Endodermal cell (in vitro differentiated cells): ENCODE results near the gene VILL. TPM values are rescaled to one million over a fixed set of nuclear protein-coding genes. Genes with fewer than 3 reads are reported as not detected.

Experiments used
- DNase-seq: peaks from one replicate; pipeline ENCODE4 v3.0.0-alpha.2; 2017
- H3K27ac ChIP-seq: 2 replicates; pipeline ENCODE4 v1.5.1; 2013; ENCODE audit warnings: mild to moderate bottlenecking, low read depth, low read length, moderate library complexity
- H3K27me3 ChIP-seq: 2 replicates; pipeline ENCODE4 v1.6.1; 2013; ENCODE audit warnings: mild to moderate bottlenecking, low read length, moderate library complexity; ENCODE audit not compliant: insufficient read depth, control insufficient read depth, poor library complexity, severe bottlenecking
- H3K36me3 ChIP-seq: 2 replicates; pipeline ENCODE4 v1.7.0; 2013; ENCODE audit warnings: mild to moderate bottlenecking, low read length, moderate library complexity; ENCODE audit not compliant: control insufficient read depth, insufficient read depth
- H3K4me1 ChIP-seq: one replicate; pipeline ENCODE4 v1.7.0; 2013; ENCODE audit warnings: low read length; ENCODE audit not compliant: control insufficient read depth, insufficient read depth
- H3K4me3 ChIP-seq: 2 replicates; pipeline ENCODE4 v1.5.1; 2013; ENCODE audit warnings: mild to moderate bottlenecking, low read length, moderate library complexity
- H3K9ac ChIP-seq: 2 replicates; pipeline ENCODE4 v1.6.1; 2013; ENCODE audit warnings: mild to moderate bottlenecking, low read length, moderate library complexity; ENCODE audit not compliant: poor library complexity, severe bottlenecking; ENCODE audit errors: extremely low read depth
- H3K9me3 ChIP-seq: 2 replicates; pipeline ENCODE4 v1.6.1; 2013; ENCODE audit warnings: mild to moderate bottlenecking, low read length, moderate library complexity; ENCODE audit not compliant: control insufficient read depth
- H3K27ac Mint-ChIP-seq: 2 replicates; pipeline ENCODE4 v1.8.0; 2020; ENCODE audit warnings: mixed read lengths
- H3K27me3 Mint-ChIP-seq: 2 replicates; pipeline ENCODE4 v1.8.0; 2021; ENCODE audit warnings: mild to moderate bottlenecking, mixed read lengths; ENCODE audit not compliant: insufficient read depth
- H3K36me3 Mint-ChIP-seq: 2 replicates; pipeline ENCODE4 v1.8.0; 2020; ENCODE audit warnings: low read depth, mixed read lengths
- H3K4me1 Mint-ChIP-seq: 2 replicates; pipeline ENCODE4 v1.8.0; 2020; ENCODE audit warnings: mixed read lengths
- H3K4me3 Mint-ChIP-seq: 2 replicates; pipeline ENCODE4 v1.8.0; 2020; ENCODE audit warnings: mild to moderate bottlenecking, moderate library complexity, mixed read lengths
- H3K9me3 Mint-ChIP-seq: 2 replicates; pipeline ENCODE4 v1.8.0; 2020; ENCODE audit warnings: mild to moderate bottlenecking, mixed read lengths
- CTCF ChIP-seq: fragments of 200-600 bp; sonication (generic); conservative IDR thresholded peaks from 2 replicates; pipeline ENCODE4 v1.5.0; 2021; ENCODE audit warnings: antibody characterized with exemption, mild to moderate bottlenecking
- WGBS, 2 experiments: methylation state at CpG; one replicate each; pipeline versions ENCODE4 v1.1.5 to v1.1.7; 2013; ENCODE audit warnings: missing lambda C conversion rate in 2 of 2, mixed read lengths in 1 of 2; ENCODE audit not compliant: insufficient coverage in 1 of 2, insufficient read length in 1 of 2; 5-methylcytosine and 5-hydroxymethylcytosine counted together
- long read RNA-seq, 4 experiments: library from polyadenylated mRNA in 2 of 4; library from RNA in 1 of 4; library from capped mRNA in 1 of 4; stranded (forward) in 3 of 4; unstranded in 1 of 4; transcript quantifications; one replicate each; pipeline ENCODE4 v2.0.0, GENCODE V29; 2020 to 2021; ENCODE audit warnings: inconsistent platforms in 1 of 4
- polyA plus RNA-seq, 2 experiments: library from polyadenylated mRNA; stranded (reverse); fragments of 50-300 nt; gene quantifications; one replicate each; pipeline ENCODE4 v1.2.3, GENCODE V29; 2013
- total RNA-seq, 2 donors: library from RNA; stranded (reverse); fragmentation: NEBNext Ultra II Directional in 1 of 2; extraction: Animal tissue kit (Norgen Biotek cat#: 25700) in 1 of 2; gene quantifications; 2 replicates in 1 of 2; 3 replicates in 1 of 2; pipeline ENCODE4 v1.2.1, GENCODE V29; 2021

VILL gene
- total RNA-seq, result 10 to 100 TPM; 16.0 to 21.3 TPM
- 4.4 TPM for polyA plus RNA-seq (2013, experiment 1 of 2)
- polyA plus RNA-seq (2013, experiment 2 of 2), result 3.5 TPM
- long read RNA-seq, experiment 1, partial matches to known transcripts, result 1 of 6 reads
- long read RNA-seq, experiment 1, other reads (novel, unspliced or antisense), result 5 of 6 reads
- long read RNA-seq, experiment 2, partial matches to known transcripts, result 13 of 26 reads
- long read RNA-seq, experiment 2, other reads (novel, unspliced or antisense), result 13 of 26 reads
- long read RNA-seq, experiment 3, partial matches to known transcripts, result 59 of 87 reads
- long read RNA-seq, experiment 3, other reads (novel, unspliced or antisense), result 26 of 87 reads
- long read RNA-seq, experiment 4, partial matches to known transcripts, result 2 of 5 reads
- long read RNA-seq, experiment 4, other reads (novel, unspliced or antisense), result 3 of 5 reads

GRCh38 chr3:37990527-37990926 is at the start of gene VILL:
TSS of gene VILL (plus strand) at chr3:37990786. CDS start at chr3:37993673, 2,887 bp downstream.
- DNase-seq, result peak; percentile 56
- Mint-ChIP-seq H3K9me3 (no peaks in the 10 kb centered on the region), H3K4me1 (peaks cover 61% of the 10 kb centered on the region), H3K36me3 (peaks cover 4% of the 10 kb centered on the region), H3K4me3 (no peak within 1 kb of the TSS), H3K27me3 (no peaks in the 10 kb centered on the region), H3K27ac (no peak within 1 kb of the TSS)
- Histone ChIP-seq H3K9me3 (no peaks in the 10 kb centered on the region), H3K27ac (no peak within 1 kb of the TSS), H3K4me1 (peaks cover 31% of the 10 kb centered on the region), H3K4me3 (no peak within 1 kb of the TSS), H3K27me3 (no peaks in the 10 kb centered on the region), H3K36me3 (no peaks in the 10 kb centered on the region), H3K9ac (no peak within 1 kb of the TSS)
- TF ChIP-seq CTCF, result no peak
- WGBS, 2 experiments, result 91 to 92% methylated on average over 6 to 10 of the region's 10 CpGs

GRCh38 chr3:37941608-37942508 is 48.7 kb upstream of the VILL start:
- Histone ChIP-seq H3K4me1 (no peaks in the 10 kb centered on the region), H3K4me3 (no peak overlapping the region), H3K36me3 (no peaks in the 10 kb centered on the region), H3K9ac (no peak overlapping the region), H3K27me3 (no peaks in the 10 kb centered on the region), H3K27ac (no peak overlapping the region), H3K9me3 (no peaks in the 10 kb centered on the region)
- 91% methylated on average over 12 of the region's 12 CpGs; no CpG with 5 or more reads in 1 of the 2 experiments for WGBS, 2 experiments
- no peaks in the 10 kb centered on the region for H3K9me3 Mint-ChIP-seq
- H3K4me1 Mint-ChIP-seq, result peaks cover 26% of the 10 kb centered on the region
- no peak overlapping the region for H3K4me3 Mint-ChIP-seq
- H3K27me3 Mint-ChIP-seq, result no peaks in the 10 kb centered on the region
- DNase-seq, result no peak
- peaks cover 2% of the 10 kb centered on the region for H3K36me3 Mint-ChIP-seq
- no peak for TF ChIP-seq CTCF
- peak overlapping the region; percentile 64 for H3K27ac Mint-ChIP-seq

GRCh38 chr3:37942646-37943045 is 47.9 kb upstream of the VILL start:
- TF ChIP-seq CTCF, result no peak
- H3K4me3 ChIP-seq, result no peak overlapping the region
- no peaks in the 10 kb centered on the region for H3K9me3 ChIP-seq
- no peak overlapping the region for H3K4me3 Mint-ChIP-seq
- no peaks in the 10 kb centered on the region for H3K4me1 ChIP-seq
- H3K36me3 Mint-ChIP-seq, result peaks cover 2% of the 10 kb centered on the region
- 93% methylated on average over 2 of the region's 2 CpGs; no CpG with 5 or more reads in 1 of the 2 experiments for WGBS, 2 experiments
- H3K27ac Mint-ChIP-seq, result no peak overlapping the region
- no peaks in the 10 kb centered on the region for H3K36me3 ChIP-seq
- H3K27me3 Mint-ChIP-seq, result no peaks in the 10 kb centered on the region
- no peaks in the 10 kb centered on the region for H3K9me3 Mint-ChIP-seq
- no peak overlapping the region for H3K9ac ChIP-seq
- no peak for DNase-seq
- peaks cover 26% of the 10 kb centered on the region for H3K4me1 Mint-ChIP-seq
- no peaks in the 10 kb centered on the region for H3K27me3 ChIP-seq
- H3K27ac ChIP-seq, result no peak overlapping the region
